Heart left ventricle (tissue), 16 donors: ENCODE measurements around the gene LGR6. TPM values are rescaled to one million over a fixed set of nuclear protein-coding genes. Genes with fewer than 3 reads are reported as not detected.

Experiments used
- ATAC-seq, 4 donors: fragments of 200-7000 bp; cut with Tn5 transposase; one replicate each; pipeline ENCODE4 v1.9.1; 2020 to 2022; ENCODE audit warnings: moderate library complexity in 4 of 4, mild to moderate bottlenecking in 3 of 4, moderate number of reproducible peaks in 1 of 4
- DNase-seq, 5 donors: peaks; one replicate each; pipeline ENCODE4 v3.0.0-alpha.2; 2020
- H3K27ac ChIP-seq, 12 donors: fragments of 200-600 bp; sonication (generic) in 4 of 12; one replicate each; pipeline versions ENCODE4 v1.5.0 to v1.8.0; 2016 to 2022; ENCODE audit warnings: mild to moderate bottlenecking in 2 of 12
- H3K27me3 ChIP-seq, 9 donors: fragments of 200-600 bp; sonication (generic) in 2 of 9; one replicate each; pipeline versions ENCODE4 v1.5.1 to v1.8.0; 2016 to 2022; ENCODE audit warnings: mild to moderate bottlenecking in 3 of 9
- H3K36me3 ChIP-seq, 9 donors: fragments of 200-600 bp; sonication (generic) in 2 of 9; one replicate each; pipeline versions ENCODE4 v1.5.0 to v1.8.0; 2018 to 2022; ENCODE audit warnings: mild to moderate bottlenecking in 2 of 9
- H3K4me1 ChIP-seq, 12 donors: fragments of 200-600 bp; sonication (generic) in 4 of 12; one replicate each; pipeline versions ENCODE4 v1.5.0 to v1.8.0; 2016 to 2022; ENCODE audit warnings: mild to moderate bottlenecking in 3 of 12
- H3K4me3 ChIP-seq, 12 donors: fragments of 200-600 bp; sonication (generic) in 4 of 12; one replicate each; pipeline versions ENCODE4 v1.5.0 to v1.8.0; 2017 to 2022; ENCODE audit warnings: mild to moderate bottlenecking in 9 of 12, moderate library complexity in 4 of 12
- H3K9me3 ChIP-seq, 12 donors: fragments of 200-600 bp; sonication (generic) in 4 of 12; one replicate each; pipeline versions ENCODE4 v1.5.0 to v1.8.0; 2016 to 2022; ENCODE audit warnings: mild to moderate bottlenecking in 1 of 12
- CTCF ChIP-seq, 12 donors: fragments of 200-600 bp; sonication (generic) in 4 of 12; IDR thresholded peaks; one replicate each; pipeline versions ENCODE4 v1.5.0 to v1.8.0; 2018 to 2022; ENCODE audit warnings: antibody characterized with exemption in 12 of 12, mild to moderate bottlenecking in 5 of 12
- POLR2A ChIP-seq, 2 donors: fragments of 450-650 bp; IDR thresholded peaks; one replicate each; pipeline ENCODE4 v1.6.1; 2017; ENCODE audit warnings: antibody characterized with exemption in 2 of 2, mild to moderate bottlenecking in 2 of 2, moderate library complexity in 2 of 2
- WGBS, 4 donors: extraction: QIAGEN DNeasy Blood & Tissue Kit in 2 of 4; methylation state at CpG; one replicate each; pipeline versions ENCODE4 v1.1.5 to v1.1.7; 2013 to 2018; 5-methylcytosine and 5-hydroxymethylcytosine counted together
- intact Hi-C, 10 donors: fragments of 100-400 bp; cut with DNase I; formaldehyde crosslinking; loops; one replicate each; pipeline versions ENCODE4 v1.11.1 to v1.14.2; 2022
- polyA plus RNA-seq, 2 donors: library from polyadenylated mRNA; stranded (reverse); fragments of 200-250 nt; gene quantifications; one replicate each; pipeline ENCODE4 v1.2.3, GENCODE V29; 2013
- total RNA-seq, 9 donors: library from RNA; depleted of rRNA in 2 of 9; stranded (reverse); fragments of >200 nt in 2 of 9; fragmentation: NEBNext Ultra II Directional in 3 of 9; extraction: Animal tissue kit (Norgen Biotek cat#: 25700) in 3 of 9; gene quantifications; one replicate each; pipeline versions ENCODE4 v1.1.0 to v1.2.4, GENCODE V29; 2016 to 2023
- donor health status: ischemic (EF 13 %, LVEDD 7.1; RV severe dilation, severe dysfunction).
- donor health status: healthy with polysubstance abuse.
- donor health status: DM: no; HTN: yes; CAD: no.
- donor health status: DM: no; HTN: no; CAD: no.
- donor health status: ischemic (EF 25% LVEDD 6.9; RV normal size, moderate dysfunction).
- donor health status: ischemic (EF 25% LVEDD 5.7; RV mildly dilated, moderate dysfunction).
- donor health status: healthy.
- donor health status: DM: yes; HTN: yes; CAD: no.
- donor health status: ischemic (EF 35%, LVEDD 5.7; RV mildly dilated, moderate dysfunction).
- donor health status: nonischemic (EF 11% LVEDD 7.7; RV severe dilation, severe dysfunction).
- donor health status: DM: yes; HTN: yes; CAD: no.
- donor health status: PGD.
- donor health status: ischemic (EF 29% LVEDD 5.4; RV normal size, mild dysfunction).
- donor health status: nonischemic (EF 23%, LVEDD 6.1; RV moderate dilation, normal function).

Gene LGR6
- total and polyA plus RNA-seq, 11 donors, result 0.29 to 3.5 (median 1.7) TPM

GRCh38 chr1:202293569-202293968 lies 100.0 kb downstream of the LGR6 start:
- H3K36me3 ChIP-seq, result no peaks in the 10 kb centered on the region
- H3K27ac ChIP-seq, result no peak overlapping the region
- WGBS, 4 donors, result 68 to 75% (median 74%) methylated on average over 4 of the region's 4 CpGs
- intact Hi-C loops, result no loop called here
- no peak for ATAC-seq
- no peak overlapping the region for H3K4me3 ChIP-seq
- peaks cover 0 to 9% (median 0%) of the 10 kb centered on the region in 12 donors for H3K4me1 ChIP-seq
- DNase-seq, result no peak
- no peaks in the 10 kb centered on the region for H3K9me3 ChIP-seq
- no peaks in the 10 kb centered on the region for H3K27me3 ChIP-seq
- no peak for TF ChIP-seq POLR2A (IDR thresholded peaks at IDR 0.05)
- TF ChIP-seq CTCF (IDR thresholded peaks at IDR 0.05), result no peak

GRCh38 chr1:202302166-202302565 lies 108.6 kb downstream of the LGR6 start:
- Histone ChIP-seq H3K27ac (no peak overlapping the region), H3K4me3 (no peak overlapping the region), H3K27me3 (no peaks in the 10 kb centered on the region), H3K9me3 (no peaks in the 10 kb centered on the region), H3K4me1 (peaks cover 0 to 15% (median 0%) of the 10 kb centered on the region in 12 donors), H3K36me3 (no peaks in the 10 kb centered on the region)
- TF ChIP-seq CTCF (IDR thresholded peaks at IDR 0.05), result no peak
- TF ChIP-seq POLR2A (IDR thresholded peaks at IDR 0.05), result no peak
- ATAC-seq (no peak), DNase-seq (no peak)
- intact Hi-C loops, result no loop called here
- 93 to 96% (median 95%) methylated on average over 9 of the region's 9 CpGs for WGBS, 4 donors

- H3K4me3 ChIP-seq, result no peak overlapping the region
- peak; percentile 52 to 77 (median 61) for ATAC-seq
- no peak overlapping the region for H3K27ac ChIP-seq
- peaks cover 0 to 15% (median 0%) of the 10 kb centered on the region in 12 donors for H3K4me1 ChIP-seq
- no peaks in the 10 kb centered on the region for H3K9me3 ChIP-seq
- no peaks in the 10 kb centered on the region for H3K27me3 ChIP-seq
- DNase-seq, result peak; percentile 43 to 71 (median 61)
- intact Hi-C loops, result no loop called here
- WGBS, 4 donors, result 42 to 51% (median 48%) methylated on average over 9 of the region's 9 CpGs
- H3K36me3 ChIP-seq, result no peaks in the 10 kb centered on the region
- TF ChIP-seq CTCF (IDR thresholded peaks at IDR 0.05), result no peak
- TF ChIP-seq POLR2A (IDR thresholded peaks at IDR 0.05), result no peak
Measured at GRCh38 chr1:202304375-202304774, 110.8 kb downstream of the LGR6 start.

- peak in 3 of 4 donors; percentile 26 to 50 (median 33) for ATAC-seq
- whole genome bisulfite sequencing, 4 donors, result 33 to 90% (median 60%) methylated on average over 1 of the region's 1 CpG
- no peak overlapping the region for H3K27ac ChIP-seq
Measured at GRCh38 chr1:202305168-202305567, 111.6 kb downstream of the LGR6 start.

More at GRCh38 chr1:202305168-202305567, 111.6 kb downstream of the LGR6 start:
- intact Hi-C loops, result no loop called here
- DNase-seq, result no peak
- no peak for TF ChIP-seq POLR2A (IDR thresholded peaks at IDR 0.05)
- TF ChIP-seq CTCF (IDR thresholded peaks at IDR 0.05), result no peak
- no peak overlapping the region for H3K4me3 ChIP-seq
- H3K27me3 ChIP-seq, result no peaks in the 10 kb centered on the region
- no peaks in the 10 kb centered on the region for H3K9me3 ChIP-seq
- H3K4me1 ChIP-seq, result peaks cover 0 to 15% (median 0%) of the 10 kb centered on the region in 12 donors
- no peaks in the 10 kb centered on the region for H3K36me3 ChIP-seq
